ENCODE measurements around the gene DISC1. TPM values are rescaled to one million over a fixed set of nuclear protein-coding genes. Genes with fewer than 3 reads are reported as not detected.

DISC1 gene
- total and polyA plus RNA-seq, 2 of the 13 experiments (the other 11 are each of a cell fraction or from before 2014, with no cell fraction given) = 4.2 to 4.6 TPM

DNA sequence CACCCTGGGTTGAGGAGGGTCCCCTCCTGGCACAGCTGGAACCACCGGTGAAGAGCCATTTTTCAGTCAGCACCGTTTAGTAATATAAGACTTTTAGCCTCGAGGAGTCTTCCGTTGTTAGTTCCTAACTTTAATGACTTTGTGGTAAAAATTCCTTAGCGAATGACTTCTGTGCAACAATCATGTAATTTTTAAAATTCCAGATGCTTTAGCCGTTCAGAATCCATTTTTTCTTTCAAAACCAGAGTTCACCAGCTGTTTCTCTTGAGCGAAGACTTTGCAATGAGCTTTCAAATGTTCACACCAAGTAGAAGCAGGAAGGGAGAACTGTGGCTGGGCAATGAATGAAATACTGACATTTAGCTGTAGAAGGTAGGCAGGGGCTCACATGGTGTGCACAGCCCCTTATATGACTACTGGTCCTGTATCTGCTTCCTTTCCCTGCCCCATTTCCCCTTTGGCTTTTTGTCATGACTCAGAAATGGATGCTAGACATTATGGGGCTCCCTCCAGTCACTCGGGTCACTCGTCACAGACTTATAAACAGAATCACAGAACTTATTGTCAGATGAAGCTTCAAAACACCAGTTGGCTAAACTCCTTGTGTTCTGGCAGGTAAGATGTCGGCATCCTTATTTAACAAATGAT lies 4.1 kb downstream of the DISC1 start (continued):
- TF ChIP-seq ZC3H13 (CRISPR knock-in tag; IDR thresholded peaks at IDR 0.05) = no peak
- TF ChIP-seq, protein P1, sequence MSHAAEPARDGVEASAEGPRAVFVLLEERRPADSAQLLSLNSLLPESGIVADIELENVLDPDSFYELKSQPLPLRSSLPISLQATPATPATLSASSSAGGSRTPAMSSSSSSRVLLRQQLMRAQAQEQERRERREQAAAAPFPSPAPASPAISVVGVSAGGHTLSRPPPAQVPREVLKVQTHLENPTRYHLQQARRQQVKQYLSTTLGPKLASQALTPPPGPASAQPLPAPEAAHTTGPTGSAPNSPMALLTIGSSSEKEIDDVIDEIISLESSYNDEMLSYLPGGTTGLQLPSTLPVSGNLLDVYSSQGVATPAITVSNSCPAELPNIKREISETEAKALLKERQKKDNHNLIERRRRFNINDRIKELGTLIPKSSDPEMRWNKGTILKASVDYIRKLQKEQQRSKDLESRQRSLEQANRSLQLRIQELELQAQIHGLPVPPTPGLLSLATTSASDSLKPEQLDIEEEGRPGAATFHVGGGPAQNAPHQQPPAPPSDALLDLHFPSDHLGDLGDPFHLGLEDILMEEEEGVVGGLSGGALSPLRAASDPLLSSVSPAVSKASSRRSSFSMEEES (CRISPR knock-in tag; IDR thresholded peaks at IDR 0.05) = no peak
- no peak for TF ChIP-seq TBX3 (IDR thresholded peaks at IDR 0.05; ENCODE audit: borderline replicate concordance)
- TF ChIP-seq ZNF224 (CRISPR knock-in tag; IDR thresholded peaks at IDR 0.05) = no peak

DNA sequence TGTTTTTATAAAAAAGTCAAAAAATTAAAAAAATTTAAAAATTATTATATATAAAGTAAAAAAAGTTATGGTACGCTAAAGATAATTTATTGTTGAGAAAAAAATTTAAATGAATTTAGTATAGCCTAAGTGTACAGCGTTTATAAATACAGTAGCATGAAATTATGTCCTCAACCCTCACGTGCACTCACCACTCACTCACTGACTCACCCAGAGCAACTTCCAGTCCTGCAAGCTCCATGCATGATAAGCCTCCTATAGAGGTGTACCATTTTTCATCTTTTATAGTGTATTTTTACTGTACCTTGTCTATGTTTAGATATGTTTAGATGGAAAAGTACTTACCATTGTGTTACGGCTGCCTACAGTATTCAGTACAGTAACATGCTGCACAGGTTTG lies 5.1 kb downstream of the DISC1 start:
- Histone ChIP-seq H2AFZ (ENCODE audit: low read length) (no peak overlapping the region), H4K20me1 (ENCODE audit: insufficient read depth, low read length) (no peaks in the 10 kb centered on the region), H3K27me3 (ENCODE audit: control insufficient read depth in 1 of 2, insufficient read depth in 2 of 2, low read length in 2 of 2) (no peaks in the 10 kb centered on the region; a peak in 1 of 5 replicates), H3K4me3 (replicated peaks in 1 of 3; ENCODE audit: insufficient read depth in 1 of 3, low read depth in 2 of 3, low read length in 3 of 3) (no peak overlapping the region), H3K4me1 (ENCODE audit: insufficient read depth, low read length) (peaks cover 49% of the 10 kb centered on the region), H3K36me3 (replicated peaks in 1 of 2; ENCODE audit: control insufficient read depth in 1 of 2, insufficient read depth in 2 of 2, low read length in 2 of 2) (no peaks in the 10 kb centered on the region), H3K79me2 (ENCODE audit: insufficient read depth, low read length) (peaks cover 13% of the 10 kb centered on the region), H3K4me2 (ENCODE audit: low read depth, low read length) (0 out of 2 replicates have a peak overlapping the region, but pooled peaks have one; percentile 26), H3K27ac (ENCODE audit: extremely low read length, insufficient read depth, low read length) (no peak overlapping the region), H3K9ac (ENCODE audit: insufficient read depth, low read depth, low read length) (no peak overlapping the region), H3K9me3 (ENCODE audit: low read length) (no peaks in the 10 kb centered on the region)
- ATAC-seq = no peak
- DNase-seq (ENCODE audit: low spot score) = no peak
- FAIRE-seq = no peak
- CTCF ChIA-PET (ENCODE audit: low intra/inter-chr PET ratio, low total read pairs) = no interaction called here
- POLR2A ChIA-PET = no interaction called here
- intact Hi-C loops (cut with micrococcal nuclease; ENCODE audit: unreplicated experiment) (no loop called here), in situ Hi-C loops (cut with HindIII; ENCODE audit: extremely low pct_ligation_motif_present, low pct_unique_long_range_greater_than_20kb) (no loop called here)
- WGBS (ENCODE audit: low lambda C conversion rate) = 89% methylated on average over 4 of the region's 4 CpGs
- no TSS peak for BruUV-seq (replicated peaks)
- TF ChIP-seq, protein P2, sequence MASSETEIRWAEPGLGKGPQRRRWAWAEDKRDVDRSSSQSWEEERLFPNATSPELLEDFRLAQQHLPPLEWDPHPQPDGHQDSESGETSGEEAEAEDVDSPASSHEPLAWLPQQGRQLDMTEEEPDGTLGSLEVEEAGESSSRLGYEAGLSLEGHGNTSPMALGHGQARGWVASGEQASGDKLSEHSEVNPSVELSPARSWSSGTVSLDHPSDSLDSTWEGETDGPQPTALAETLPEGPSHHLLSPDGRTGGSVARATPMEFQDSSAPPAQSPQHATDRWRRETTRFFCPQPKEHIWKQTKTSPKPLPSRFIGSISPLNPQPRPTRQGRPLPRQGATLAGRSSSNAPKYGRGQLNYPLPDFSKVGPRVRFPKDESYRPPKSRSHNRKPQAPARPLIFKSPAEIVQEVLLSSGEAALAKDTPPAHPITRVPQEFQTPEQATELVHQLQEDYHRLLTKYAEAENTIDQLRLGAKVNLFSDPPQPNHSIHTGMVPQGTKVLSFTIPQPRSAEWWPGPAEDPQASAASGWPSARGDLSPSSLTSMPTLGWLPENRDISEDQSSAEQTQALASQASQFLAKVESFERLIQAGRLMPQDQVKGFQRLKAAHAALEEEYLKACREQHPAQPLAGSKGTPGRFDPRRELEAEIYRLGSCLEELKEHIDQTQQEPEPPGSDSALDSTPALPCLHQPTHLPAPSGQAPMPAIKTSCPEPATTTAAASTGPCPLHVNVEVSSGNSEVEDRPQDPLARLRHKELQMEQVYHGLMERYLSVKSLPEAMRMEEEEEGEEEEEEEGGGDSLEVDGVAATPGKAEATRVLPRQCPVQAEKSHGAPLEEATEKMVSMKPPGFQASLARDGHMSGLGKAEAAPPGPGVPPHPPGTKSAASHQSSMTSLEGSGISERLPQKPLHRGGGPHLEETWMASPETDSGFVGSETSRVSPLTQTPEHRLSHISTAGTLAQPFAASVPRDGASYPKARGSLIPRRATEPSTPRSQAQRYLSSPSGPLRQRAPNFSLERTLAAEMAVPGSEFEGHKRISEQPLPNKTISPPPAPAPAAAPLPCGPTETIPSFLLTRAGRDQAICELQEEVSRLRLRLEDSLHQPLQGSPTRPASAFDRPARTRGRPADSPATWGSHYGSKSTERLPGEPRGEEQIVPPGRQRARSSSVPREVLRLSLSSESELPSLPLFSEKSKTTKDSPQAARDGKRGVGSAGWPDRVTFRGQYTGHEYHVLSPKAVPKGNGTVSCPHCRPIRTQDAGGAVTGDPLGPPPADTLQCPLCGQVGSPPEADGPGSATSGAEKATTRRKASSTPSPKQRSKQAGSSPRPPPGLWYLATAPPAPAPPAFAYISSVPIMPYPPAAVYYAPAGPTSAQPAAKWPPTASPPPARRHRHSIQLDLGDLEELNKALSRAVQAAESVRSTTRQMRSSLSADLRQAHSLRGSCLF (CRISPR knock-in tag; IDR thresholded peaks at IDR 0.05; ENCODE audit: borderline replicate concordance) = no peak
- TF ChIP-seq RBFOX2 (IDR thresholded peaks at IDR 0.05; ENCODE audit: low read depth, low read length) = 0 out of 2 replicates have a peak, but pooled peaks have one; percentile 32
